H1 (cell line): ENCODE measurements around the gene MAPK8IP3. TPM values are rescaled to one million over a fixed set of nuclear protein-coding genes. Genes with fewer than 3 reads are reported as not detected.

Experiments used
- CTCF ChIA-PET: fragments of 300-600 bp; sonication (Branson Sonifier 250); formaldehyde crosslinking; loops from one replicate; lab custom pipeline; 2021; ENCODE audit not compliant: partially characterized antibody; lab: Charles Lee
- POLR2A ChIA-PET: fragments of 300-600 bp; sonication (Branson Sonifier 250); formaldehyde crosslinking; loops from one replicate; lab custom pipeline; 2021; ENCODE audit warnings: inconsistent platforms; ENCODE audit not compliant: partially characterized antibody; lab: Charles Lee
- DNase-seq, 2 experiments: peaks; one replicate each; pipeline versions ENCODE4 v3.0.0 to v3.0.0-alpha.2; 2010 to 2022; ENCODE audit warnings: low spot score in 2 of 2, low read depth in 1 of 2, mixed read lengths in 1 of 2
- FAIRE-seq: peaks from 2 replicates; lab custom pipeline; 2011; peaks lifted over from hg19 to GRCh38; lab: Jason Lieb, UNC
- H2AFZ ChIP-seq: 2 replicates; pipeline ENCODE4 v1.8.1; 2012; ENCODE audit warnings: low read length, inconsistent platforms
- H2AK5ac ChIP-seq: 2 replicates; pipeline ENCODE4 v1.6.1; 2013; ENCODE audit warnings: low read depth, low read length
- H2BK120ac ChIP-seq: replicated peaks from 2 replicates; pipeline ENCODE3; 2013; ENCODE audit warnings: low read depth, low read length, inconsistent platforms
- H2BK12ac ChIP-seq: 2 replicates; pipeline ENCODE4 v1.6.1; 2013; ENCODE audit warnings: low read depth, low read length
- H2BK15ac ChIP-seq: 2 replicates; pipeline ENCODE4 v1.6.1; 2013; ENCODE audit warnings: low read length
- H2BK20ac ChIP-seq: 2 replicates; pipeline ENCODE4 v1.6.1; 2013; ENCODE audit warnings: low read length
- H2BK5ac ChIP-seq: 2 replicates; pipeline ENCODE4 v1.6.1; 2013; ENCODE audit warnings: low read depth, low read length
- H3K14ac ChIP-seq: 2 replicates; pipeline ENCODE4 v1.6.1; 2013; ENCODE audit warnings: inconsistent platforms; ENCODE audit not compliant: insufficient read length
- H3K18ac ChIP-seq: 2 replicates; pipeline ENCODE4 v1.6.1; 2013; ENCODE audit warnings: low read length; ENCODE audit errors: extremely low read depth
- H3K23ac ChIP-seq: 2 replicates; pipeline ENCODE4 v1.6.1; 2013; ENCODE audit warnings: inconsistent platforms; ENCODE audit not compliant: insufficient read length
- H3K23me2 ChIP-seq: 2 replicates; pipeline ENCODE4 v1.6.1; 2013; ENCODE audit warnings: low read depth, low read length
- H3K27ac ChIP-seq: 2 replicates; pipeline ENCODE4 v1.6.1; 2011; ENCODE audit warnings: low read depth, low read length, inconsistent platforms
- H3K27me3 ChIP-seq, 4 experiments: replicated peaks in 1 of 4; 1 replicate in 1 of 4; 2 replicates in 3 of 4; pipeline versions ENCODE4 v1.6.1 to v1.8.1; 2011 to 2013; ENCODE audit warnings: low read length in 3 of 4, mild to moderate bottlenecking in 3 of 4, inconsistent platforms in 2 of 4, mixed read lengths in 2 of 4, moderate library complexity in 1 of 4; ENCODE audit not compliant: control insufficient read depth in 3 of 4, insufficient read depth in 3 of 4; ENCODE audit errors: extremely low read depth in 1 of 4
- H3K36me3 ChIP-seq, 4 experiments: 2 replicates each; pipeline versions ENCODE4 v1.6.1 to v1.8.1; 2011 to 2013; ENCODE audit warnings: mild to moderate bottlenecking in 4 of 4, low read length in 3 of 4, moderate library complexity in 2 of 4, control low read depth in 1 of 4, inconsistent platforms in 1 of 4; ENCODE audit not compliant: insufficient read depth in 4 of 4, control insufficient read depth in 2 of 4
- H3K4ac ChIP-seq: replicated peaks from 2 replicates; pipeline ENCODE3; 2013; ENCODE audit warnings: low read length, low read depth, mixed read lengths, inconsistent platforms; ENCODE audit not compliant: insufficient read length
- H3K4me1 ChIP-seq, 4 experiments: replicated peaks in 1 of 4; 1 replicate in 1 of 4; 2 replicates in 3 of 4; pipeline versions ENCODE4 v1.6.1 to v1.8.1; 2011 to 2013; ENCODE audit warnings: low read length in 3 of 4, inconsistent platforms in 2 of 4, mixed read lengths in 1 of 4; ENCODE audit not compliant: insufficient read depth in 4 of 4, control insufficient read depth in 3 of 4
- H3K4me2 ChIP-seq, 2 experiments: 2 replicates each; pipeline versions ENCODE4 v1.6.1 to v1.8.1; 2011 to 2013; ENCODE audit warnings: low read depth in 2 of 2, low read length in 2 of 2, control low read depth in 1 of 2, inconsistent platforms in 1 of 2, mild to moderate bottlenecking in 1 of 2; ENCODE audit not compliant: insufficient read depth in 1 of 2
- H3K4me3 ChIP-seq, 4 experiments: fragments of 200-600, 300-600 bp in 1 of 4; sonication (generic), shearing (Covaris generic), sonication (Bioruptor Twin) in 1 of 4; 2 replicates each; pipeline versions ENCODE4 v1.5.1 to v1.8.1; 2011 to 2016; ENCODE audit warnings: low read length in 4 of 4, low read depth in 3 of 4, control low read depth in 2 of 4, inconsistent platforms in 2 of 4, mild to moderate bottlenecking in 2 of 4, mixed read lengths in 1 of 4, moderate library complexity in 1 of 4; ENCODE audit not compliant: insufficient read depth in 2 of 4; ENCODE audit errors: extremely low read depth in 1 of 4
- H3K56ac ChIP-seq: replicated peaks from 2 replicates; pipeline ENCODE3; 2013; ENCODE audit warnings: low read depth, mild to moderate bottlenecking, mixed read lengths, low read length, inconsistent platforms; ENCODE audit not compliant: insufficient read length
- H3K79me1 ChIP-seq: 2 replicates; pipeline ENCODE4 v1.6.1; 2013; ENCODE audit warnings: low read depth, low read length, control low read depth
- H3K79me2 ChIP-seq, 2 experiments: 2 replicates each; pipeline versions ENCODE4 v1.6.1 to v1.8.1; 2012 to 2013; ENCODE audit warnings: low read length in 2 of 2, mild to moderate bottlenecking in 2 of 2, inconsistent platforms in 1 of 2; ENCODE audit not compliant: insufficient read depth in 2 of 2, control insufficient read depth in 1 of 2
- H3K9ac ChIP-seq, 4 experiments: replicated peaks in 1 of 4; 1 replicate in 1 of 4; 2 replicates in 3 of 4; pipeline versions ENCODE4 v1.6.1 to v1.8.1; 2011 to 2013; ENCODE audit warnings: low read depth in 3 of 4, low read length in 3 of 4, control low read depth in 2 of 4, mild to moderate bottlenecking in 2 of 4, moderate library complexity in 2 of 4, inconsistent platforms in 1 of 4; ENCODE audit errors: extremely low read depth in 1 of 4
- H3K9me3 ChIP-seq, 2 experiments: 2 replicates each; pipeline versions ENCODE4 v1.6.1 to v1.8.1; 2012 to 2013; ENCODE audit warnings: mild to moderate bottlenecking in 2 of 2, moderate library complexity in 2 of 2, control low read depth in 1 of 2, inconsistent platforms in 1 of 2, low read depth in 1 of 2, low read length in 1 of 2, mixed read lengths in 1 of 2; ENCODE audit not compliant: insufficient read depth in 2 of 2
- H4K20me1 ChIP-seq, 2 experiments: replicated peaks in 1 of 2; 2 replicates each; pipeline versions ENCODE3 to v1.8.1; 2011 to 2013; ENCODE audit warnings: inconsistent platforms in 2 of 2, low read length in 2 of 2, mild to moderate bottlenecking in 1 of 2; ENCODE audit not compliant: insufficient read depth in 2 of 2, control insufficient read depth in 1 of 2
- H4K5ac ChIP-seq: 2 replicates; pipeline ENCODE4 v1.6.1; 2013; ENCODE audit warnings: low read length, low read depth, mixed read lengths, inconsistent platforms; ENCODE audit not compliant: insufficient read length
- H4K8ac ChIP-seq: 2 replicates; pipeline ENCODE4 v1.8.0; 2013; ENCODE audit warnings: mild to moderate bottlenecking, moderate library complexity, low read length, inconsistent platforms; ENCODE audit not compliant: insufficient read depth; ENCODE audit errors: extremely low read depth
- H4K91ac ChIP-seq: replicated peaks from 2 replicates; pipeline ENCODE3; 2013; ENCODE audit warnings: low read length, mixed read lengths, inconsistent platforms; ENCODE audit not compliant: insufficient read length
- ASH2L ChIP-seq: fragments of 200-600, 300-600 bp; sonication (generic); IDR thresholded peaks from one replicate; pipeline ENCODE4 v1.7.1; 2017; ENCODE audit warnings: low read length
- ATF3 ChIP-seq: IDR thresholded peaks from 2 replicates; pipeline ENCODE4 v1.6.1; 2011; ENCODE audit warnings: low read depth, mild to moderate bottlenecking, low read length; ENCODE audit not compliant: insufficient read depth
- BACH1 ChIP-seq: IDR thresholded peaks from 2 replicates; pipeline ENCODE4 v1.6.1; 2012; ENCODE audit warnings: low read length, improper control_type of control experiment
- CBX8 ChIP-seq: fragments of 300-800, 300-1000 bp; sonication (generic); IDR thresholded peaks from 2 replicates; pipeline ENCODE4 v1.7.1; 2016; ENCODE audit warnings: low read depth, low read length, borderline replicate concordance
- CHD1 ChIP-seq: IDR thresholded peaks from 2 replicates; pipeline ENCODE4 v1.6.1; 2012; ENCODE audit warnings: low read depth, low read length, improper control_type of control experiment
- CTCF ChIP-seq, 3 experiments: IDR thresholded peaks; 1 replicate in 2 of 3; 2 replicates in 1 of 3; pipeline versions ENCODE4 v1.5.1 to v1.6.1; 2011; ENCODE audit warnings: low read length in 3 of 3, mild to moderate bottlenecking in 3 of 3, inconsistent platforms in 2 of 3, low read depth in 1 of 3, moderate library complexity in 1 of 3; ENCODE audit not compliant: insufficient read depth in 1 of 3; ENCODE audit errors: control extremely low read depth in 1 of 3
- FOSL1 ChIP-seq: IDR thresholded peaks from 2 replicates; pipeline ENCODE4 v1.6.1; 2011; ENCODE audit warnings: mild to moderate bottlenecking, low read depth, low read length, moderate library complexity; ENCODE audit not compliant: insufficient read depth
- PHF8 ChIP-seq: fragments of 200-600 bp; sonication (generic); conservative IDR thresholded peaks from 2 replicates; pipeline ENCODE4 v1.7.1; 2012; ENCODE audit warnings: low read depth, mild to moderate bottlenecking, inconsistent platforms, low read length, moderate library complexity
- POU5F1 ChIP-seq: IDR thresholded peaks from 2 replicates; pipeline ENCODE4 v1.6.1; 2011; ENCODE audit warnings: low read depth, mild to moderate bottlenecking, low read length, moderate library complexity
- ZNF274 ChIP-seq: IDR thresholded peaks from 2 replicates; pipeline ENCODE4 v1.7.0; 2012; ENCODE audit warnings: low read length, borderline replicate concordance; ENCODE audit errors: extremely low read depth
- WGBS, 2 experiments: shearing (Covaris generic) in 1 of 2; methylation state at CpG; one replicate each; pipeline versions ENCODE4 v1.1.6 to v1.1.7; 2013 to 2015; ENCODE audit warnings: low lambda C conversion rate in 2 of 2, mixed read lengths in 2 of 2, inconsistent platforms in 1 of 2, low coverage in 1 of 2, missing lambda C conversion rate in 1 of 2; ENCODE audit not compliant: insufficient replicate concordance in 2 of 2, insufficient coverage in 1 of 2, insufficient read length in 1 of 2; ENCODE audit errors: extremely low coverage in 1 of 2, missing lambda C conversion rate in 1 of 2; 5-methylcytosine and 5-hydroxymethylcytosine counted together
- polyA plus RNA-seq, 7 experiments: library from polyadenylated mRNA; depleted of rRNA in 3 of 7; stranded (reverse) in 5 of 7; unstranded in 2 of 7; fragments of >200 nt in 5 of 7; fragments of 200-250 nt in 2 of 7; gene quantifications; 1 replicate in 5 of 7; 2 replicates in 1 of 7; 4 replicates in 1 of 7; pipeline versions ENCODE4 v1.2.1 to v1.2.3, GENCODE V29; 2011 to 2013; ENCODE audit warnings: missing spikeins in 2 of 7, mixed read lengths in 2 of 7
- total RNA-seq: library from RNA; stranded (reverse); fragmentation: NEBNext Ultra II Directional; extraction: Animal tissue kit (Norgen Biotek cat#: 25700); gene quantifications from 2 replicates; pipeline ENCODE4 v1.2.1, GENCODE V29; 2021

Gene MAPK8IP3
- total and polyA plus RNA-seq, 2 of the 8 experiments (the other 6 are each of a cell fraction or from before 2014, with no cell fraction given), result 16.9 to 43.4 TPM

- ChIA-PET CTCF (interaction anchor here (0.7 kb wide), 2 partner anchors 106 to 261 kb away, joined by 3 read pairs; no protein-coding TSS in a partner anchor), POLR2A (no interaction called here)
- 89% methylated on average over 10 of the region's 10 CpGs; no CpG with 5 or more reads in 1 of the 2 experiments for WGBS, 2 experiments
- H2BK20ac ChIP-seq, result no peak overlapping the region
- no peaks in the 10 kb centered on the region for H3K27me3 ChIP-seq
- no peak overlapping the region for H3K9ac ChIP-seq
- H3K23ac ChIP-seq, result no peak overlapping the region
- H3K18ac ChIP-seq, result no peak overlapping the region
- FAIRE-seq (no peak), DNase-seq (no peak)
- no peak overlapping the region for H4K5ac ChIP-seq
- no peak overlapping the region for H2AK5ac ChIP-seq
- no peak overlapping the region for H4K8ac ChIP-seq
- H2BK5ac ChIP-seq, result no peak overlapping the region
- H3K4me1 ChIP-seq, result no peaks in the 10 kb centered on the region; a peak in 2 of 7 replicates
- no peaks in the 10 kb centered on the region for H3K23me2 ChIP-seq
- no peaks in the 10 kb centered on the region for H3K79me1 ChIP-seq
- no peak overlapping the region for H3K27ac ChIP-seq
- H2BK12ac ChIP-seq, result no peak overlapping the region
- H4K91ac ChIP-seq, result no peak overlapping the region
- no peak overlapping the region for H3K4me2 ChIP-seq
- no peak overlapping the region for H3K14ac ChIP-seq
- no peak overlapping the region for H3K4ac ChIP-seq
- H3K56ac ChIP-seq, result no peak overlapping the region
- peaks cover 3 to 6% of the 10 kb centered on the region in 2 experiments; a peak in 1 of 4 replicates for H3K9me3 ChIP-seq
- H4K20me1 ChIP-seq, result no peaks in the 10 kb centered on the region
- no peak overlapping the region for H2BK120ac ChIP-seq
- no peaks in the 10 kb centered on the region; a peak in 1 of 8 replicates for H3K36me3 ChIP-seq
- no peak overlapping the region for H2BK15ac ChIP-seq
- H3K4me3 ChIP-seq, result no peak overlapping the region
- H3K79me2 ChIP-seq, result no peaks in the 10 kb centered on the region
- TF ChIP-seq ATF3 (no peak), ASH2L (no peak), ZNF274 (no peak), CTCF (IDR thresholded peaks at IDR 0.05; ENCODE audit: control extremely low read depth in 1 of 3, insufficient read depth in 1 of 3, low read depth in 1 of 3, low read length in 3 of 3) (no peak), PHF8 (no peak), CBX8 (no peak), BACH1 (no peak), CHD1 (no peak), POU5F1 (no peak), FOSL1 (no peak)
- no peak overlapping the region for H2AFZ ChIP-seq
These were observed 101.6 kb downstream of the MAPK8IP3 start for GRCh38 chr16:1807626-1808025.
